ENCODE data around the gene HMCN1.

- no peak for TF ChIP-seq CTCF (IDR thresholded peaks at IDR 0.05)
- TF ChIP-seq POLR2A (IDR thresholded peaks at IDR 0.05): no peak
- TF ChIP-seq POLR2AphosphoS5 (IDR thresholded peaks at IDR 0.05): no peak
- no peak for TF ChIP-seq EP300 (IDR thresholded peaks at IDR 0.05)
These were observed 152.5 kb downstream of the HMCN1 start for GRCh38 chr1:185886671-185887070.
